HG03469 (cell line): ENCODE data around the gene HRCT1.
"Not testable (repeated sequence)": the region's sequence is repeated elsewhere in the genome, so short reads cannot be mapped to it uniquely, and the experiment has no call there.

ENCODE experiments used
- ATAC-seq: cut with Tn5 transposase; IDR thresholded peaks from one replicate; pipeline ENCODE4 v1.9.1; 2021; ENCODE audit warnings: mild to moderate bottlenecking, moderate library complexity, moderate number of reproducible peaks; ENCODE audit not compliant: unreplicated experiment

The HRCT1 gene

DNA sequence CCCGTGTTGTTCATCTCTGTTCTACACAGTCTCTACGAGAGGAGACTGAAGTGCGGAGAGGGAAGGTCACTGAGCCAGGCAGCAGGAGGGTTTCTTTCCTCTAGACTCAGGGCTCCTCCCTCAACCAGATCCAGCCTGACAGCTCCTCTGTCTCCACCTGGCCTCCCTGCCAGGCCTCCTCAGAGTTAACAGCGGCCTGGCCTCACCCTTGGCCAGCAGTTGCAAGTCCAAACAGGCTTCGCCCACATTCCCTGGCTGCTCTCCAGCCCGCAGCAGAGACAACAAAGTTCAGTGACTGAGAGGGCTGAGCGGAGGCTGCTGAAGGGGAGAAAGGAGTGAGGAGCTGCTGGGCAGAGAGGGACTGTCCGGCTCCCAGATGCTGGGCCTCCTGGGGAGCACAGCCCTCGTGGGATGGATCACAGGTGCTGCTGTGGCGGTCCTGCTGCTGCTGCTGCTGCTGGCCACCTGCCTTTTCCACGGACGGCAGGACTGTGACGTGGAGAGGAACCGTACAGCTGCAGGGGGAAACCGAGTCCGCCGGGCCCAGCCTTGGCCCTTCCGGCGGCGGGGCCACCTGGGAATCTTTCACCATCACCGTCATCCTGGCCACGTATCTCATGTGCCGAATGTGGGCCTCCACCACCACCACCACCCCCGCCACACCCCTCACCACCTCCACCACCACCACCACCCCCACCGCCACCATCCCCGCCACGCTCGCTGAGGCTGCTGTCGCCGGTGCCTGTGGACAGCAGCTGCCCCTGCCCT lies at the start of gene HRCT1:
Gene HRCT1 (plus strand): TSS at position 291 of the 768 bp plus-strand sequence. CDS start 86 bp downstream, at position 377.
- no peak for ATAC-seq

DNA sequence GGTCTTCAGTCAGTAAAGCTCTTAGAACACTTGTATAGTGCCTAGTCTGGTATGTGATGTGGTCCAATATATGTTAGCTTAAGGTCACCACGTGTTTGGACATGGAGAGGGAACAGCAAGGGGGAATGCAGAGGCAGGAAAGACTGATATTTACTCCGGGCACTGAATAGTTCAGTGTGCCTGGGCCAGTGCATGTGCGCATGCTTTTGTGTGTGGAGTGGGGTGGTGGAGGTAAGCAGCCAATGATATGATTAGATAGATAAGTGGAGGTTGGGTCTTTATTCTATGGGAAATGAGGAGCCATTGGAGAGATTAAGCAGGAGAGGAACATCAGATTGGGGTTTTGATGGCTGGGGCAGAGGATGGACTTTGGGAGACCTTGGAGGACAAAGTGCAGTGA lies 49.8 kb upstream of the HRCT1 start:
- no peak for ATAC-seq

DNA sequence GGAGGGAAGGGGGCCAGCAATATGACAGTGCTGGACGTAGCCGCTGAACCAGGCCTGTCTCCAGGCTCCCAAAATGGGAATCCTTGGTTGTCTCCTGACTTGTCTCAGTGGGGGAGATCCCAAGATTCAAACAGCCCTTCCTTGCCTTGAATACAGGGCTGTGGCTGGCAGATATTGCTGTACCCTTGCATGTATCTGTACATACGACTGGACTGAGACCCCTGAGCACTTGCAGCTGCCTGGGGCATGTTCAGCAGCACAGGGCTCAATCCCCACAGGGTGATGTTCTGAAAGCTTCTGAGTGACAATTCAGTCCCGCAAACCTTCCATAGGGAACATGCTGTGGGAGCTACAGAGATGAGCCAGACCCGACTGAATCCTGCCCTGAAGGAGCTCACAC lies 49.1 kb upstream of the HRCT1 start:
- ATAC-seq, result no peak

DNA sequence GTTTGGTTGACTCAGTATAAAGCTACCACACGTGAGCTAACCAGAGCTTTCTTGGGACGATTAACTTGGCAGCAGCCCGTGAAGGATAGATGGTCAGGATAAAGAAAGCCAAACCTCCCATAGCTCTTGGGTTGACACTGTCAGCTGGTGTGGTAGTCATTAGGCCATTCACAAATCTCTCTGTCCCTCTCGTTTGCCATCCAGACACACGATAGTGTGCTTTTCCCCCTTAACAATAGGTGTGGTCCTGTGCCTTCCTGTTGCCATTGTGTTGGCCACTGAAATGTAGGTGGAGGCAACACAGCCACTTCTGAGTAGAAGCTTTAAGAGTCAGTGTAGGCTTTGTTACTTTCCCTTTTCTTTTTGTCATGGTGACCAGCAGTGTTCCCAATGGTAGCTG lies 47.5 kb upstream of the HRCT1 start:
- ATAC-seq, result no peak

DNA sequence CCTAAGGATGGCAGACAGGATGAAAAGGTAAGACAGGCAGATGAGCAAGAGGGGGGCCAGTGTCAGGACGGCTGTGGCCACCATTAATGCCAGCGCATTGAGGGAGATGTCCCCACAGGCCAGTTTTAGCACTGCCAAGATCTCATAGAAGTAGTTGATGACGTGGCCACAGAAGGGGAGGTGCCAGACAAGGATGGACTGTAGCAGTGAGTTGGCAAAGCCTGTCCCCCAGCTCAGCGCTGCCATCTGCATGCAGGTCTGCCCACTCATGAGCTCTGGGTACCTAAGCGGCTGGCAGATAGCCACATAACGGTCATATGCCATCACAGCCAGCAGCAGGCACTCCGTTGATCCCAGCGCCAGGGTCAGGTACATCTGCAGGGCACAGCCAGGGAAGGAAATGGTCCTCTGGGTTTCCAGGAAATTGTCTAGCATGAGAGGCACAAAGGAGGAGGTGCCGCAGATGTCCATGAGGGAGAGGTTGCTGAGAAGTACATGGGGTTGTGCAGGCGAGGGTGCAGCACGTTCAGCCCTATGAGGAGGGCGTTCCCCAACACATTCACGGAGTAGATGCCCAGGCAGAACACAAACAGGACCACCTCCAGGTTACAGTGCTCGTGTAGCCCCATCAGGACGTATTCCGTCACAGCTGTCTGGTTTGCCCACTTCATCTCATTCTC lies 46.6 kb upstream of the HRCT1 start:
- no peak for ATAC-seq

DNA sequence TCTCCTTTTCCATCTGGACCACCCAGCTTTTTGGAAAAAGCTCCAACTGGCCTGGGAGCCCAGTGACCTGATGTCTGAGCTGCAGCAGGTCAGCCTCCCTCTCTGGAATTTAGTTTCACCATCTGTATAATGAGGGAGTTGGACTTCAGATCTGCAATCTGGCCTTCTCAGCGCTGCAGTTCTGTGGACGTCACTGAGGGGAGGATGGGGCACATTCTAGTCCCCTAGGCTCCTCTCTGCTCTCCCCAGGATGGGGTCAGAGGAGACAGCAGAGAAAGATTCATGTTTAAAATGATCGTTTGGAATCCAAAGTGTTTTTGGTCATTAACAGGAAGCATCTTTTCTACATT lies 46.0 kb upstream of the HRCT1 start:
- ATAC-seq, result no peak

DNA sequence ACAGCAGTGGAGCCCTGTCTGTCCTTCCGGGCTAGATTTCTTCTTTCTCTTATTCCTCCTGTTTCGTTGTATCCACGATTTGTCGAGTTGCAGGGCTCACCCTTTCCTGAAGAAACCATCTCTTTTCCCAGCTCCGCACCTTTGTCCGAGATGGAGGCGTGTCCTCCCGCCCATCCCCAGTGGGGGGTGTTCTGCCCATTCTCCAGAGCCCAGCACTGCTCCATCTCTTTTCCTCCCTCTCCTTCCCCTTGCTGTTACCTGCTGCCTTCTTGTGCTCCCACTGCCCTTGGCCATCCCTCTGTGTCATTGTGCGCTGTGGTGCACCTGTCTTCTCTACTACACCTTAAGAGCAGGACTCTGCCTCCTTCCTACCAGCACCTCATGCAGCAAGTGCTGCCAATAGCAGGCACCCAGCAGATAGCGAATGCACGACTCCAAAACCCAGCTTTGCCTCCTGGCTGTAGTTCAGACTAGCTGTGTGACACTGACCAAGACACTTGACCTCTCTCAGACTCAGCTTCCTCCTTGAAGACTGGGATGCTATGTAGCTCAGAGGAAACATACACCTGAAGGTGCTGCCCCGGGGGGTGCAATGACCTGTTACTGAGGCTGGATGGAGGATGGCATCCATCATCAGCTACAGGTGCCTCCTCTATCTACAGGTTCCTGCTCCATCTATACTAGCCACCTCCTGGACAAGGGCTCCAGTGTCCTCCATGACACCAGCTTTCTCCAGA lies 44.7 kb upstream of the HRCT1 start:
- ATAC-seq, result no peak

DNA sequence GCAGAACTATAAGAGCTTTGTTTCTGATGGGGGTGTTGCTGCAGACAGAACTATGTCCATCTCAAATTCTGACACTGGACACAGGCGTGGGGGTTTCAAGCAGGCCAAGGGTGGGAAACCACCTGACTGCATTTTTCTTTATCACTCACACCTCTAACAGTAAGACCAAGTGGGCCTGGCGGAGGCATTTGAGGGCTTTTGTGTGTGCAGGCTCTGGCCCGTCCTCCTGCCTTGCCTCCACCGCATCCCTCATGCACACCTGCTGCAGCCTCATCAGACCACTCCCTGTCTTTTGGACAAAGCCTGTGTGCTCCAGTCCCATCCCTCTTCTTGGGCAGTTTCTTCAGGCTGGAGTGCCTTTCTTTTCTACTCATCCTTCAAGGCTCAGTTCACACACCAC lies 43.7 kb upstream of the HRCT1 start:
- no peak for ATAC-seq

DNA sequence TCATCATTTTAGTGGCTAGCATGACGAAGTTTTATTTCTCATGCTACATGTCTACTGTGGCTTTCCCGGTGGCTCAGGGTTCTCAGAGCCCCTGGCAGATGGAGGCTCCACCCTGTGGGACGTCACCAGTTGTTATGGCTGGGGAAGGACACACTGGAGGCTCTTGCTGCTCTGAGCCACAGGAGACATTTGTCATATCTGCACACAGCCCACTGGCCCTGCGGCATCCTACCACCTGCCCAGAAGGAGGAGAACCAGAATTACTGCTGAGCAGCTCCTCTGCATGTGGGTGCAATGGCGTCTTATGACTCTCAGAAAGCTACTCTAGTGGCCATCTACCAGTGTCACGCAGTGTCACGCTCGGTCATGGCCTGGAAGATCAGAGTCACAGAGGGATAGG lies 42.4 kb upstream of the HRCT1 start:
- ATAC-seq, result no peak

DNA sequence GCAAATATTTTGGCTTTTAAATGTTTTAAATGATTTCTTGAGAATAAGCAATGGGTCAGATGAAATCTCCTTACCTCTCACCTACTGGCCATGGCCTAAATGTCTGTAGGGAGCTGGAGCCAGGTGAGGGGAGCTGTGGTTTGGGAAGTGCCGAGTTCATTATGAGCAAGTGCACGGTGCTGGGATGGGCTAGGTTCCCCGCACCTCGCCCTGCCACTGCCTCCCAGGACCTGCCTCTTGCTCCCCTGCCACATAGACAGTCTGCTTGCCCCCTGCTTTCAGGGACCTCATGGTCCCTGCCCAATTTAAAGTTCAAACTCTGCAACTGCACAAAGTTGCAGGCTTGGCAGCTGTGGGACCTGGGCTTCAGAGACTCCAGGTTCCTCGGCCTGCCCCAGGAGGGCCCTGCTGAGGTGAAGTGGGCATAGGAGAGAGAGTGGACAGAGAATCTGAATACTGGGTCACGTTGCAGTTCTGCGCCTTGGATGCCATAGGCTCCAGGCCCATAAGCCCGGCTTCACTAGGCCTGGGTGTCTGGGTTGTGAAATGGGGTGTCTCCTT lies 41.2 kb upstream of the HRCT1 start:
- no peak for ATAC-seq

DNA sequence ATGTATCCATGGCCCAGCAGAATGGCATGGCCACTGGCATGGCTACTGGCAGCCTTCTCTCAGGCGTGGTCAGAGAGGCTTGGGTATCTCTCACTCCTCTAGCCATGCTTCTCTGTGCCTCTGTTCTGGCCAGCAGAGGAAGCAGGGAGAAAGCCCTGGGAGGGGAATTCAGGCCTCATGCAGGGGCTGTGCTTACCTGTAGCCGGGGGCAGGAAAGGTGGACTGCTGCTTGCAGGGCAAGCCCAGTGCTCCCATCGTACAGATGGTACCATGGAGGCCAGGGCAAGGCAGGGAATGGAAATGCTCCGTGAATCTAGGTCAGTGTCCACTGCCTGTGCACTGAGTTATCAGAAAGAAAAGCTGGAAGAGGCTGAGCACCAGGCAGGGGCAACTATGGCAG lies 38.5 kb upstream of the HRCT1 start:
- no peak for ATAC-seq

DNA sequence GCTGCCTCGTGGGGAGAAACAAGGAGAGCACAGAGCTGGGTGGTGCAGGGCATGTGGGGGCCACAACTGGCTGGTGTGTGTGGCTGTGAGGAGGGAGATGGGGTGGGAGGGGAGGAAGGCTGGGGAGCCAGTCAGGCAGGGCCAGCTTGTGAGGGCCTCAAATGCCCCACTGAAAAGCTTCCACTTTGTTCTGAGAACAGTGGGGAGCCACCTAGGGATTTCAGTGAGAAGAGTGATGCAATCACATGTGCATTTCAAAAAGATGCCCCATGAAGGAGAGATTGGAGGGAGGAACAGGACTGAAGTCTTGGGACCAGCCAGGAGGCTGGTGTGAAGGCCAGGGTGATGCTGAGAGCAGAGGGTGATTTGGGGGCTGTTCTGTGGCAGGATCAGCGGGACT lies 37.1 kb upstream of the HRCT1 start:
- ATAC-seq, result no peak

DNA sequence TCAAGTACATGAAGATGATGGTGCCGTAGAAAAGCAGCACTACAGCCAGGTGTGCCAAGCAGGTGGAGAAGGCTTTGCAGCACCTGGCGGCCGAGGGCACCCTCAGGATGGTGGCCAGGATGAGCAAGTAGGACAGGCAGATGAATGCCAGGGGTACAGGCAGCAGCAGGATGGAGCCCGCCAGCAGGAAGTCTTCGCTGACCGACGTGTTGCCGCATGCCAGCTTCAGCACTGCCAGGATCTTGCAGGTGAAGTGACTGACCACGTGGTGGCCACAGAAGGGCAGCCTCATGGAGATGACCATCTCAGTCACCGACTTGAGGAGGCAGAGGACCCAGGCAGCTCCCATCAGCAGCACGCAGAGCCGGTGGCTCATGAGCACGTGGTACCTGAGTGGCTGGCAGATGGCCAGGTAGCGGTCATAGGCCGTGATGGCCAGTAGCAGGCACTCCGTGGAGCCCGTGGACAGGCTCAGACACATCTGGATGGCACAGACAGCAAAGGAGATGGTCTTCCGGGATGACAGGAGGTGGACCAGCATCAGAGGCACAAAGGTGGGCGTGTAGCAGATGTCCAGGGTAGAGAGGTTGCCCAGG lies 36.3 kb upstream of the HRCT1 start:
- ATAC-seq, result no peak

DNA sequence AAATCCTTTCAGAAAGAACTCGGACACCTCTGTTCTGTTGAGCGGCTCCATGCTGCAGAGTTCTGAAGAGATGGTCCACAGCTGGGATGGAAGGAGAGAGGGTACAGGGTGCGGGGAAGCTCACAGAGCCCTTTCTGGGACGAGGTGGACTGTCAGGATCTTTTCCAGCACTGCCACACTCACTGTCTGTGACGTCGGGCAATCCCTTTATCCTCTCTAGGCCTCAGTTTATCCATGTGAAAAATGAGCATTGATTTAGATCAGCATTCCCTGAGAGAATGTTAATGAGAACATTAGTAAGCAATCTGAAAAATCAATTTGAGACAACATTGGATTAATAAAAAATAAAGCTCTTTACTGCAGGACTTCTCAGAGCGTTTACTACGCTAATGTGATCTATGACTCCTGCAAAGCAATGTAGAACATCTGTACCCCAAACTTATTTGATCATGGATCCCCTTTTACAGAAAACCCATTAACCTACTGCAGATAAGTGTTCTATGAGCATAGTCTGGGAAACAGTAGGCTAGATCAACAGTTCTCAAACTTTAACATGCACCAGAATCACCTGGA lies 35.6 kb upstream of the HRCT1 start, which contains the start of gene OR13J1:
Gene OR13J1 (minus strand): TSS at position 51 of the 573 bp plus-strand sequence. CDS start 0 bp downstream, at position 51.
- no peak for ATAC-seq

DNA sequence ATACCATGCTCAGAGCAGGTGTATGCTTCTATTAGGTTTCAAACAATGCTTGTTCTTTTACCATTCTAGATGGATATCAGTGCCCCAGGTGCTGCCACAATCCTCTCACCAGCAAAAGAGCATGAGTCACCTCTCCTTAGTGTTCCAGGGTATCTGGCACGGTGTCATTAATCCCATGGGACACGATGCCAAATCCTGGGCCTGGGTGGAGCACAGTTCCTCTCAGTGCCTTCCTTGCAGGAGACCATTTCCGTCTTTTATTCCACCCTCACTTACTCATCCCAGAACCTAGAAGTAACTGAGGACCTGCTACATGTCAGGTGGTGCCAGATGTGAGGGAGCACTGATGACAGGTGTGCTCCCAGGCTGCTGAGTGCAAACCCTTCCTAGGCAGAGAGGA lies 34.5 kb upstream of the HRCT1 start:
- no peak for ATAC-seq

DNA sequence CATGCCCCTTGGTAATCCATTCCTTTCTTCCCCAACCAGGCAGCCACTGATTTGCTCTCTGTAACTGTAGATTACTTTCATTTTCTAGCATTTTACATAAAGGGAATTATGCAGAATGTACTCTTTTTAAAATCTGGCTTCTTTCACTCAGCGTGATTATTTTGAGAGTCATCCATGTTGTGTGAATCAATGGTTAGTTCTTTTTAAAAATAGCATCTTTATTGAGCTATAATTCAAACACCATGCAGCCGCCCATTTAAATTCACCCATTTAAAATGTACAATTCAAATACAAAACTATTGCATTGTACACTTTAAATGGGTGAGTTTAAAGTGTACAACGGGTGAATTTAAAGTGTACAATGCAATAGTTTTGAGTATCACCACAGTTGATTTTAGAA lies 33.5 kb upstream of the HRCT1 start:
- no peak for ATAC-seq

DNA sequence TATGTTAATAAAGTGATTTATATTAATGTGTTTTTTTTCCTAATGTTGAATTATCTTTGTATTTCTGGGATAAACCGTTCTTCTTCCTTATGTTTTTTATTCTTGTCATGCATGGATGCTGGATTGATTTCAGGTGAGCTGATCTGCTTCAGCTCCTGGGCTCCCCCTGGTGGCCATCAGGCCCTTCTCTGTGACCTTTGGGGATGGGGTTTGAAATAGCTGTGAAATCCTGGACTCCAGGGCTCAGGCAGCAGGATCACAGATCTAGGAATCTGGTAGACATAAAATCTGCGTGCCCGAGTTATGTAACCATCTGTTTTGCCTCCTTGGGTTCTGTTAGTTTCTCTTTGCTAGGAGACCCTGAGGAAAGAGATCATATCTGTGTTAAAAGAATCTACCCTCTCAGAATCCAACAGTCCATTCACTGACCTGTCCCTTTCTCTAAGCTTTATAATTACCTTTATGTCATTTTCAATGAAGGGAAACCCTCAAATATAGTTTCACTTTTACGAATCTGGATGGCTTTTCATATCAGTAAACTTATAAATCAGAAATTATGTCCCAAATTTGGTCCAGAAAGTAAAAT lies 23.6 kb upstream of the HRCT1 start:
- no peak for ATAC-seq

DNA sequence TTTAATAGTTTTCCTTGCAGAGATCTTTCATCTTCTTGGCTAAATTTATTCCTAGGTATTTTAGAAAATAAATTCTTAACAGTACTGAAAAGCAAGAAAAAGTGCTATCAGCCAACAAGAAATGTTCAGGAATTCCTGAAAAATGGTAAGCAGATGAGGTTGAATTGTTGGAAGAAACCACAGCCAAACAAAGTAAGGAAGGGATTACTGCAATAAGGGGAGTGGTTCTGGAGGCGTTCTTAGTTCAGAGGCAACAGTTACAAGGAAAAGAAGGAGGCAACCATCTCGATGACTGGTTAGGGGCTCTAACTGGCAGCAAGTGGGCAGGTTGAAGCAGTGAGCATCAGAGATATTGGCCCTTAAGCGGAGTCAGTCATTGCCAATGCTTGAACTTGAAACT lies 23.0 kb upstream of the HRCT1 start:
- no peak for ATAC-seq

DNA sequence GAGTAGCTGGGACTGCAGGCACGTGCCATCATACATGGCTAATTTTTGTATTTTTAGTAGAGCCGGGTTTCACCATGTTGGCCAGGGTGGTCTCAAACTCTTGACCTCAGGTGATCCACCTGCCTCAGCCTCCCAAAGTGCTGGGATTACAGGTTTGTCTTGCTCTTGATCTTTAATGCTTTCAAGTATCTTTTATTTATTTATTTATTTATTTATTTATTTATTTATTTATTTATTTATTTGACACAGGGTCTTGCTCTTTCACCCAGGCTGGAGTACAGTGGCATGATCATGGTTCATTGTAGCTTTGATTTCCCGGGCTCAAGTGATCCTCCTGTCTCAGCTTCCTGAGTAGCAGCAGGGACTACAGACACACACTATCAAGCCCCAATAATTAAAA lies 21.1 kb upstream of the HRCT1 start:
- not testable (repeated sequence) for ATAC-seq

DNA sequence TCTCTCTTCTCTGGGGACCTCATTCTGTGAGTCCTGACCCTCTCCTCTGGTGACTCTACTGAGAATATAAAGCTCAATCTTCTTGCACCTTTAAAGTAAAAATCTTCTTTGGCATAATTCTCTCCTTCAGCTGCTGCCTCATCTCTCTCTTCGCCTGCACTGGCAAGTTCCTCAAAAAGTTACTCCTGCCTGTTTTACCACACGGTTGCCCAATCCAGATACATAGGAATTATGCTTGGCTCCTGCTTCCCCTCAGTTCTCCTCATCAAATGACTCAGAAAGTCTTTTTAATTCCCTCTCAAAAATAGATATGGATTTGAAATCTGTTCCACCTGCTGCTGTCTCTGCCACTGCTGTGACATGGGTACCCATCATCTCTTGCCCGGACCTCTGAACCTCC lies 14.4 kb upstream of the HRCT1 start:
- ATAC-seq, result no peak
